HCT116 (cell line): ENCODE data around the gene LRG1. TPM values are rescaled to one million over a fixed set of nuclear protein-coding genes. Genes with fewer than 3 reads are reported as not detected.

Source experiments
- ATAC-seq: fragments of 200-7000 bp; cut with Tn5 transposase; 2 replicates; pipeline ENCODE4 v1.9.1; 2020; ENCODE audit warnings: mild to moderate bottlenecking, moderate library complexity
- BruUV-seq: library from RNA; stranded (reverse); fragments of 400-500 nt; replicated peaks from 2 replicates; lab custom pipeline; 2021; lab: Mats Ljungman, UMichigan
- CTCF ChIA-PET: fragments of 300-600 bp; sonication (Branson Sonifier 250); formaldehyde crosslinking; loops from one replicate; lab custom pipeline; 2021; ENCODE audit warnings: antibody characterized with exemption; lab: Charles Lee
- POLR2A ChIA-PET: fragments of 300-600, 350-600 bp; sonication (Branson Sonifier 250); formaldehyde crosslinking; loops from one replicate; lab custom pipeline; 2021; ENCODE audit warnings: antibody characterized with exemption; lab: Charles Lee
- RAD21 ChIA-PET, 2 experiments: fragments of 300-600 bp; sonication (Branson Sonifier 250); formaldehyde crosslinking; loops; one replicate each; lab custom pipeline; 2023; ENCODE audit warnings: low total read pairs in 2 of 2; ENCODE audit not compliant: uncharacterized antibody in 2 of 2, unreplicated experiment in 2 of 2, low non-redundant PET in 1 of 2; lab: Charles Lee
- DNase-seq: peaks from one replicate; pipeline ENCODE4 v3.0.0-alpha.2; 2010; ENCODE audit warnings: low read depth, low spot score
- H2AFZ ChIP-seq: fragments of 200-600 bp; shearing (Covaris generic), sonication (generic); 2 replicates; pipeline ENCODE4 v1.6.1; 2017; ENCODE audit warnings: low read depth, mixed run types, mixed read lengths, antibody characterized with exemption, low read length; ENCODE audit not compliant: poor library complexity, severe bottlenecking
- H3K27ac ChIP-seq: 2 replicates; pipeline ENCODE4 v1.5.1; 2012; ENCODE audit warnings: low read depth, low read length
- H3K27me3 ChIP-seq: fragments of 200-600 bp; sonication (generic); 2 replicates; pipeline ENCODE4 v1.6.1; 2016; ENCODE audit warnings: mixed run types, low read length, mixed read lengths; ENCODE audit not compliant: insufficient read depth
- H3K36me3 ChIP-seq, 2 experiments: fragments of 200-500 bp in 1 of 2; fragments of 200-600 bp in 1 of 2; sonication (Bioruptor generic) in 1 of 2; sonication (generic) in 1 of 2; 2 replicates each; pipeline versions ENCODE4 v1.5.1 to v1.6.1; 2014 to 2016; ENCODE audit warnings: low read length in 2 of 2, inconsistent platforms in 1 of 2, mixed read lengths in 1 of 2, mixed run types in 1 of 2; ENCODE audit not compliant: insufficient read depth in 2 of 2, control insufficient read depth in 1 of 2
- H3K4me1 ChIP-seq, 2 experiments: fragments of 200-600 bp in 1 of 2; sonication (generic) in 1 of 2; 2 replicates each; pipeline versions ENCODE4 v1.5.1 to v1.6.1; 2012 to 2017; ENCODE audit warnings: low read length in 2 of 2, inconsistent platforms in 1 of 2, mild to moderate bottlenecking in 1 of 2, mixed read lengths in 1 of 2, mixed run types in 1 of 2, moderate library complexity in 1 of 2; ENCODE audit not compliant: insufficient read depth in 2 of 2, control insufficient read depth in 1 of 2
- H3K4me2 ChIP-seq: fragments of 200-600 bp; sonication (generic); 2 replicates; pipeline ENCODE4 v1.6.1; 2017; ENCODE audit warnings: mixed run types, low read length, mixed read lengths
- H3K4me3 ChIP-seq, 2 experiments: fragments of 200-600 bp in 1 of 2; sonication (generic) in 1 of 2; replicated peaks in 1 of 2; 2 replicates each; pipeline ENCODE4 v1.5.1; 2011 to 2016; ENCODE audit warnings: low read length in 2 of 2, control low read depth in 1 of 2, low read depth in 1 of 2, mild to moderate bottlenecking in 1 of 2, mixed read lengths in 1 of 2, mixed run types in 1 of 2
- H3K79me2 ChIP-seq: fragments of 200-600 bp; sonication (generic); 2 replicates; pipeline ENCODE4 v1.6.1; 2017; ENCODE audit warnings: mild to moderate bottlenecking, mixed run types, low read length, moderate library complexity, mixed read lengths; ENCODE audit not compliant: insufficient read depth
- H3K9ac ChIP-seq: fragments of 200-600 bp; sonication (generic); 2 replicates; pipeline ENCODE4 v1.6.1; 2016; ENCODE audit warnings: low read length, mixed read lengths
- H3K9me2 ChIP-seq: fragments of 200-600 bp; sonication (generic), shearing (Covaris generic); 2 replicates; pipeline ENCODE4 v1.6.1; 2017; ENCODE audit warnings: mixed run types, mild to moderate bottlenecking, moderate library complexity; ENCODE audit not compliant: insufficient read depth
- H3K9me3 ChIP-seq, 2 experiments: fragments of 200-500 bp in 1 of 2; fragments of 200-600 bp in 1 of 2; sonication (Bioruptor generic) in 1 of 2; sonication (generic) in 1 of 2; 2 replicates each; pipeline ENCODE4 v1.6.1; 2014 to 2017; ENCODE audit warnings: low read length in 2 of 2, mixed read lengths in 2 of 2, inconsistent platforms in 1 of 2, low read depth in 1 of 2, mild to moderate bottlenecking in 1 of 2, mixed run types in 1 of 2, moderate library complexity in 1 of 2; ENCODE audit not compliant: control insufficient read depth in 1 of 2, insufficient read depth in 1 of 2
- H4K20me1 ChIP-seq: fragments of 200-600 bp; sonication (generic), shearing (Covaris generic); 2 replicates; pipeline ENCODE4 v1.6.1; 2017; ENCODE audit warnings: mixed run types, mild to moderate bottlenecking, moderate library complexity; ENCODE audit not compliant: insufficient read depth
- EGR1 ChIP-seq: IDR thresholded peaks from 2 replicates; pipeline ENCODE4 v1.6.1; 2012; ENCODE audit warnings: low read depth
- ELF1 ChIP-seq: IDR thresholded peaks from 2 replicates; pipeline ENCODE4 v1.6.1; 2012; ENCODE audit warnings: low read depth, borderline replicate concordance
- JUND ChIP-seq: IDR thresholded peaks from 2 replicates; pipeline ENCODE4 v1.6.1; 2012
- POLR2A ChIP-seq: IDR thresholded peaks from 2 replicates; pipeline ENCODE4 v1.7.0; 2011; ENCODE audit warnings: borderline replicate concordance; ENCODE audit not compliant: insufficient read depth, insufficient read length; ENCODE audit errors: extremely low read depth
- SP1 ChIP-seq: IDR thresholded peaks from 2 replicates; pipeline ENCODE4 v1.6.1; 2012; ENCODE audit warnings: low read depth
- TCF7L2 ChIP-seq: IDR thresholded peaks from 2 replicates; pipeline ENCODE4 v1.7.0; 2011; ENCODE audit warnings: borderline replicate concordance, inconsistent platforms; ENCODE audit not compliant: insufficient read depth, insufficient read length; ENCODE audit errors: extremely low read depth
- ZBTB33 ChIP-seq: IDR thresholded peaks from 2 replicates; pipeline ENCODE4 v1.6.1; 2011; ENCODE audit warnings: mild to moderate bottlenecking, low read length, moderate library complexity; ENCODE audit not compliant: insufficient replicate concordance; ENCODE audit errors: extremely low read depth
- intact Hi-C: fragments of 100-400 bp; cut with micrococcal nuclease; formaldehyde crosslinking; loops from 2 replicates; pipeline ENCODE4 v1.10.0; 2022
- total RNA-seq: library from RNA; stranded (reverse); gene quantifications from one replicate; pipeline ENCODE4 v1.2.1, GENCODE V29; 2021; ENCODE audit not compliant: unreplicated experiment

The LRG1 gene
- total RNA-seq, 1 experiment from 2014 or later = 1.3 TPM

- no peak overlapping the region for H3K27ac ChIP-seq
- no peak overlapping the region for H3K9ac ChIP-seq
- intact Hi-C loops = no loop called here
- H3K27me3 ChIP-seq = no peaks in the 10 kb centered on the region
- H3K4me1 ChIP-seq = peaks cover 0 to 3% of the 10 kb centered on the region in 2 experiments; a peak in 2 of 4 replicates
- H4K20me1 ChIP-seq = no peaks in the 10 kb centered on the region
- no TSS peak for BruUV-seq
- H3K79me2 ChIP-seq = no peaks in the 10 kb centered on the region
- ChIA-PET POLR2A (no interaction called here), CTCF (no interaction called here), RAD21 (no interaction called here)
- TF ChIP-seq SP1 (no peak), JUND (no peak), TCF7L2 (no peak), EGR1 (no peak), POLR2A (no peak), ELF1 (no peak), ZBTB33 (no peak)
- H3K9me3 ChIP-seq = peaks cover 0 to 4% of the 10 kb centered on the region in 2 experiments; a peak in 1 of 4 replicates
- H3K36me3 ChIP-seq = peaks cover 6 to 33% of the 10 kb centered on the region in 2 experiments; a peak in 3 of 4 replicates
- no peak overlapping the region for H3K4me3 ChIP-seq
- DNase-seq = no peak
- no peak overlapping the region for H3K4me2 ChIP-seq
- no peaks in the 10 kb centered on the region for H3K9me2 ChIP-seq
- H2AFZ ChIP-seq = no peak overlapping the region
- ATAC-seq = no peak
These were observed 45.2 kb downstream of the LRG1 start for GRCh38 chr19:4494691-4495064.
